ENCODE results near the gene TUBB3.
"Not testable (repeated sequence)": the region's sequence is repeated elsewhere in the genome, so short reads cannot be mapped to it uniquely, and the experiment has no call there.

The TUBB3 gene

DNA sequence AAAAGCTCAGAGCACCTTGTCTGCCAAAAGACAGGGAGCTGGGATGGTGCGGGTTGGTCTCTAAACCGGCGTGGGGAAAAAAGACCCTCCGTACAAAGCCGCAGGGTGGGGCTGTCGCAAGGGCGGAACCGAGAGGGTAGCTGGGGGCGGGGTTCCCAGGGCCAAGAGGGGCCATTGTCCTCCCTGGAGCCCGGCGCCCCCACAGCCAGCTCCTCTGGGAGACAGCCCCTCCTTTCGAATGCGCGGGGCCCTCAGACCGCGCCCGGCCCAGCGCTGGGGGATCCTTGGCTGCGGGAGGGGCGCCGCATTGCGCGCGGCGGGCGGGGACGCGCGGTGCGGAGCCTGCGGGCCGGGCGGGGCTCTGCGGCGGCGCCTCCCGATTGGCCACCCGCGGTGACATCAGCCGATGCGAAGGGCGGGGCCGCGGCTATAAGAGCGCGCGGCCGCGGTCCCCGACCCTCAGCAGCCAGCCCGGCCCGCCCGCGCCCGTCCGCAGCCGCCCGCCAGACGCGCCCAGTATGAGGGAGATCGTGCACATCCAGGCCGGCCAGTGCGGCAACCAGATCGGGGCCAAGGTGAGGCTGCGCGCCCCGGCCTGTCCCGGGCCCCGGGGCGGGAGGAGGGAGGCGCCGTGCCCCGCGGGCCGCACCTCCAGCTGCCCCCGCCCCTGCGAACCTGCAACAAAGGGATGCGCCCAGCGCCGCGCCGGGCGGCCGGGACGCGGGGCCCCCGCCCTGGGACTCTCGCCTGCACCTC is at the start of gene TUBB3:
TUBB3 (plus strand) TSS at position 459 of the 756 bp plus-strand sequence; CDS start at position 519, 60 bp downstream.
- FAIRE-seq = no peak

- FAIRE-seq = no peak
Observed at GRCh38 chr16:89873972-89874689, 49.0 kb upstream of the TUBB3 start.

DNA sequence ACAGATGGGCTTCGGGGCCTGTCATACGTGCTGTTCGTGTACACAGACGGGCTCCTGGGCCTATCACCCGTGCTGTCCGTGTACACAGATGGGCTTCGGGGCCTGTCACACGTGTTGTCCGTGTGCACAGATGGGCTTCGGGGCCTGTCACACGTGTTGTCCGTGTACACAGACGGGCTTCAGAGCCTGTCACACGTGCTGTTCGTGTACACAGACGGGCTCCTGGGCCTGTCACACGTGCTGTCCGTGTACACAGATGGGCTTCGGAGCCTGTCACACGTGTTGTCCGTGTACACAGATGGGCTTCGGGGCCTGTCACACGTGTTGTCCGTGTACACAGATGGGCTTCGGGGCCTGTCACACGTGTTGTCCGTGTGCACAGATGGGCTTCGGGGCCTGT is 44.0 kb upstream of the TUBB3 start:
- not testable (repeated sequence) for FAIRE-seq

DNA sequence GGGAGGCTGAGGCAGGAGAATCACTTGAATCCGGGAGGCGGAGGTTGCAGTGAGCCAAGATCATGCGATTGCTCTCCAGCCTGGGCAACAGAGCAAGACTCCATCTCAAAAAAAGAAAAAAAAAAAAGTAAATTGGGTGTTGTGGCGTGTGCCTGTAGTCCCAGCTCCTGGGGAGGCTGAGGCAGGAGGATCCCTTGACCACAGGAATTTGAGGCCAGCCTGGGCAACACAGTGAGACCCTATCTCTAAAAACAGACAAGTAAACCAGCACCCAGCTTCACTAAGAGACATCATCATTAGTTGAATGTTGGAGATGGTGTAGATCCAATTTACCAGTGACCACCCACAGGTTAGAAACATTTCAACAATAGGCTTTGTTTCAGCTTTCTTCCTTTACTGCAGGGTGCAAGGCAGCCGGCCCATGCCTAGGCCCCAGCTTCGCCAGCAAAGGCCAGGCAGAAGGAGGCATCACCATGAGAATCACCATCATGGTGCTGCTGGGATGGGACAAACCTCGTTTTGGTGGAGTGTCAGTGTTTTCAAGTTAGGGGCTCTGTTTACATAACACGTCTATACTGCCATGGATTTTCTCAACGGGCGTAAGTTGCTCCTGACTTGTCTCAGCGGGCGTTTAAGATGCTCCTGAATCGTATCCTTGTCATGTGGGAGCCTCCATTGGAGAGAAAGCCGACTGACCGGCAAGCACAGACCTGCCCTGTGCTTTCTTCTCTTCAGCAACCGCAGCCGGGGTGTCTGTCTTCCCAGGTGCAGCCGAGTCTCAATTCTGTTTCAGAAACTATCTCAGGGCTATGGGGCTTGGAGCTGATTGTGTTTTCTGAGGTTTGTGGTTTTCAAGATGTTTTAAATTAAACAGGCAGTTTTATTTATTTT is 42.4 kb upstream of the TUBB3 start:
- no peak for FAIRE-seq

- no peak for FAIRE-seq
Observed at GRCh38 chr16:89881368-89881730, 41.8 kb upstream of the TUBB3 start.

DNA sequence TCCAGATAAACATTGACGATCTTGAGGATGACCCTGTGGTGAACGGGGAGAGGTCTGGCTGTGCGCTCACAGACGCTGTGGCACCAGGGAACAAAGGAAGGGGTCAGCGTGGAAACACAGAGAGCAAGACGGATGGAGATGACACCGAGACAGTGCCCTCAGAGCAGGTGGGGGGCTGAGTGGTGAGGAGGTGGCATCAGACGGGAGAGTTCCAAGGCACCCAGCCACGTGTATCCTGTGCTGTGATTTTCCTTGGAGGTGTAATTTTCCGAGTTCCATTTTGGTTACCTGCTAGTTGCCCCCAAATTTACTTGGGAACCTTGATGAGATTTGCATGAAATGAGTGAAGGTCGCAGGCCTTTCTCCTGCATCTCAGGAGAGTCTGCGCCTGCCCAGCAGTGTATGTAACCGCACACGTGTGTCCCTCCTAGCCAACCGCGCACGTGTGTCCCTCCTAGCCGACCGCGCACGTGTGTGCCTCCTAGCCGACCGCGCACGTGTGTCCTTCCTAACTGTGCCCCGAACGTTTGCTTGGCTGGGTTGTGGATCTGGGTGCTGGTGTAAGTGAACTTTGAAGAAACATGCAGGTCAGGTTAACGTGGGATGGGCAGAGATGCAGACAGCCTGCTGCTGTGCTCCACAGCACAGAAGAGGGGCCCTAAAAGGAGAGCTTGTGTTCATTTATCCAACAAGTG is 39.6 kb upstream of the TUBB3 start:
- FAIRE-seq = no peak

DNA sequence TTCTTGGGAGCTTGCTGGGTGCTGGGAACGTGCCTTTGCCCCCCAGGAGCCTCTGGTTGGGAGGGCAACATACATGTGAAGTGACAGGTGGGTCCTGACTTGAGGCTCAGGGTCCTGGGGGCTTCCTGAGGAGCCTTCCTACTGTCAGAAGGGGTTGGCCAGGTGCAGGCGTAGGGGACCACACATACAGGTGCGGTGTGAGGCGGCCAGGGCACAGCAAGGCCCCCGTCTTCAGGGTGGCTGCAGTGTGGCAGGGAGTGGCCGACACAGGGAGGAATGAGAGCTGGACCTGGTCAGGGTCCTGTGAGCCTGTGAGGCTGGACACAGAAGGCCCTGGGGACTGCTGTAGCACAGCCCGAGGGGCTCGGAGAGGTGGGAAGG is 39.1 kb upstream of the TUBB3 start:
- no peak for FAIRE-seq

DNA sequence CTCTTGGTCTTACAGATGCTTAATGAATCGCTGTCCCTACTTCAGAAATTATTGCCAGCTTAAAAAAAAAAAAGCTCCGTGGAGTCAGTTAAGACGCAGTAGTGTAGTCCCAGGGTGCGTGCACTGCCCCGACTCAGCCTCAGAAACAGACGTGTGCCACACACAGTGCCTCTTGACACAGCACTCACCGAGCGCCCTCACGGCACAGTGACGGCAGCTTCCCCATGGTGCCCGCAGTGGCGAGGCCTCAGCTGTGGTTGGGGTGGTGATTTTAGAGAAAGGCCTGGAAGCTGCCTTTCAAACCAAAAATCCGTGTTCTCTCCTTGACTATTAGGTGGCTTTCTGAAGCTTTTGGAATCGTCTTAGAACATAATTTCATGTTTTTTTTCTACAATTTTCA is 35.9 kb upstream of the TUBB3 start:
- FAIRE-seq = no peak

GRCh38 chr16:89890200-89890599 is 32.9 kb upstream of the TUBB3 start:
- FAIRE-seq = no peak

- no peak for FAIRE-seq
Observed at GRCh38 chr16:89890886-89891657, 32.1 kb upstream of the TUBB3 start.

GRCh38 chr16:89892055-89892630 is 31.0 kb upstream of the TUBB3 start:
- no peak for FAIRE-seq

DNA sequence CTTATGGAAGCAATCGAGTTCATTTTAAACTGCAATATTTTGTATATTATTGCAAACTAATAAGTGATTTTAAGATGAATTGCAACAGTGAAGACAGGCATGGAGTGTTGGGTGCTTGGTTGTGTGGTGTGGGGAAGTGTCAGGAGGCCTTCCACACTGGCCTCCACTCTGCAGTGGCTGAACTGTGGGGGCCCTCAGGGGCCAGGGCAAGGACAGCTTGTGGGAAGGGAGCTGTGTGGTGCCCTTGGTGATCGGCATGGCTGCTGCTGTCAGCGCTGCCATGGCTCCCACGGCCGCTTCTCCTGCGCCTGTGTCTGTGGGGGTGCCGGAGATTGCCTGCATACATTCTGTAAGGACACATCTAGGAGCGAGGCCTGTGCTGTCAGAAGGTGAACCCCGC is 30.5 kb upstream of the TUBB3 start:
- no peak for FAIRE-seq

DNA sequence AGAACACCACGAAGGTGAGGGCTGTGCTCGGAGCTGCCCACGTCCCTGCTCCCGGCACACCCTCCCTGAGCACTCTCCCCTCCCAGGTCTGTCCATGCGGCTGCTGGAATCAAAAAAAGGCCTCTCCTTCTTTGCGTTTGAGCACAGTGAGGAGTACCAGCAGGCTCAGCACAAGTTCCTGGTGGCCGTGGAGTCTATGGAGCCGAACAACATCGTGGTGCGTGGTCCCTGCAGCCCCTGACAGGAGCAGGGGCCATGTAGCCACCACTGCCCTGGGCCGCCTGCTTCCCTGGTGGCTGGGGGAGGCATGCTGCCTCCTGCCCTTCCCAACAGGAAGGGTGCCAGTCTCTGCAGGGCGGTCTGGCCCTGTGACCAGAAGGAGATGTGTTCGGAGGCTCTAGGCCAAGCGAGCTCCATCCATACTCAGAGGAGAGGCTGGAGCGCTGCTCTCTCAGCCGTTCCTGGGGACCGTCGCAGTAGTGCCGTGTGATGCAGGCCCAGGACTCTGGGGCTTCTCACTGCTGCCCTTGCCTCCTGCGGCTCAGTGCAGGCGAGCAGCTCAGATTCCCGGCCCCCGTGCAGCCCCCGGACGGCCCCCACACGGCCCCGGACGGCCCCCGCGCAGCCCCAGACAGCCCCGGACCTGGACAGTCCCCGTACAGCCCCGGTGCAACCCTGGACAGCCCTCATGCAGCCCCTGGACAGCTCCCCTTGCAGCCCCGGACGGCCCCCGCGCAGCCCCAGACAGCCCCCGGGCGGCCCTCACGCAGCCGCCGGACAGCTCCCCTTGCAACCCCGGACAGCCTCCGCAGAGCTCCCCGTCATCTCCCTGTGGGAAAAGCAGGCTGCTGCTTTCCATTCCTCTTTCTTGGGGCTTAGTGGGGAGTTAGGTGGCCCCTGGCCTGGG is 29.2 kb upstream of the TUBB3 start:
- no peak for FAIRE-seq

DNA sequence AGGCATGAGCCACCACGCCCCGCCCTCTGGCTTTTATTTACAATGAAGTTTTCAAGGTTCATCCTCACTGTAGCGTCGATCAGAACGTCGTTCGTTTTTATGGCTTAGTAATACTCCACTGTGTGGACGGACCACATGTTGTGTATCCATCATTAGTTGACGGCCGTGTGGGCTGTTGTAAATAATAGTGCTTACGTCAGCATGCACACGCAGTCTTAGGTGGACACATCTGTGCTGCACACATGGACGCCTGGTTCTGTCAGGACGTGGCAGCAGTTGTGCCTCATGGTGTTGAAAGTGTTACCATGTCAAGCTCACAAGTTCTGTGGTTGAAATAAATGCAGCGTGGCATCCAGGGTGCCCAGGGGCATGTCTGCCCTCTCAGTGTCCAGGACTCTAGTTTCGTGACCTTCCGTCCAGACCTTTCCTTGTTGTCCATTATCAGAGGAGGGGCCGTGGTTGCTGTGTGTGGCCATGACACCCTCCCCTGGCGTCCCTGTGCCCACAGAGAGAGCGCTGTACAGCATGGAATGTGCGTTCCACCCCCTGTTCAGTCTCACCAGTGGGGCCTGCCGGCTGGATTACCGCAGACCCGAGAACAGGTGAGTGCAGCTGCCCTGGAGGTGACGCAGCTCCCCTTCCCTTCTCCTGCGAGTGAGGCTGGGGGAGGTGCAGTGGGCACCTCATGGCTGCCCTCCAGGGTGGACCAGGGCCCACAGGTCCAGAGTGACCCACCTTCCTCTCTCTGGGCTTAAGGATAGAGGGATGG is 27.5 kb upstream of the TUBB3 start:
- FAIRE-seq = no peak

DNA sequence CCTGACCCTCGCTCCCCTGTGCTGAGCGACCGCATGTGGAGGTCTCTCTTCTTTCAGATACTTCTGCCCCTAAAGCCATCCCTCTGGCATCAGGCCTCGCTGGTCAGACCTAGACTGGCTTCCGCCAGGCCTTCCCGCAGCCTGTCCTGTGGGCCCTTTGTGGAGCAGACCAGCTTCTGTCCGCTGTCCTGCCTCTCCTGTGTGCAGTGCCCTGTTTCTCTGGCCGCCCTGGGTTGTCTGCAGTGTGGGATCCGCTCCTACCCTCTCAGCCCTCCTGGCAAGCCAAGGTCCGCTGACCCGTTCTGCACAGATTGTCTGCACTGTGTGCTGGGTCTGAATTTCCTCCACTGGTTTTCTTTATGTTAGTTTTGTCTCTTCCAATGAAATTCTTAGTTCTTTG is 25.9 kb upstream of the TUBB3 start:
- FAIRE-seq = no peak

DNA sequence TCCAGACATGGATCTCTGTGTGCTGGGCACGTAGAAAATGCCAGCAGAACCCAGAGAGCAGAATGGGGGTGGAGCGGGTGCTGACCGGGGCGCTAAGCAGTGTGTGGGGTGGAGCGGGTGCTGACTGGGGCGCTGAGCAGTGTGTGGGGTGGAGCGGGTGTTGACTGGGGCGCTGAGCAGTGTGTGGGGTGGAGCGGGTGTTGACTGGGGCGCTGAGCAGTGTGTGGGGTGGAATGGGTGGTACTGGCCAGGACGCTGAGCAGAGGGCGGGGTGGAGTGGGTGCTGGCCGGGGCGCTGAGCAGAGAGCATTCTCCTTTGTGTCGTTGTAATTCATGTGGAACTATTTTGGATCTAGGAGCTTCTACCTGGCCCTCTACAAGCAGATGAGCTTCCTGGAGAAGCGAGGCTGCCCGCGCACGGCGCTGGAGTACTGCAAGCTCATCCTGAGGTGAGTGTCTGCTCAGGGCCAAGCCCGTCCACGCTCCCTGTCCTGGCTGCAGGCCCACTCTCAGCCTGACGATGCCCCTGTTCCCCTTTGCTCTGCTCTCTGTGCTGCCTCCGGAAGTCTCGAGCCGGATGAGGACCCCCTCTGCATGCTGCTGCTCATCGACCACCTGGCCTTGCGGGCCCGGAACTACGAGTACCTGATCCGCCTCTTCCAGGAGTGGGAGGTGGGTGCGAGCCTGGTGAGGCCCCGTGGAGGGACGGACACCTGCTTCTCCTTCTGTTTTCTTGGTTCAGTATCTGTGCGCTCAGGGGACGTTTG is 24.8 kb upstream of the TUBB3 start:
- FAIRE-seq = no peak

- no peak for FAIRE-seq
Observed at GRCh38 chr16:89899879-89900481, 23.2 kb upstream of the TUBB3 start.

- FAIRE-seq = no peak
Observed at GRCh38 chr16:89900885-89901284, 22.3 kb upstream of the TUBB3 start.
